Activated CD4-positive, alpha-beta T cell treated with anti-CD3 and anti-CD28 coated beads for 4 hours (primary cell): ENCODE results near the gene DDX56.
"Not testable (repeated sequence)": the region's sequence is repeated elsewhere in the genome, so short reads cannot be mapped to it uniquely, and the experiment has no call there.

ENCODE experiments used
- DNase-seq, 2 donors: peaks; one replicate each; pipeline ENCODE4 v3.0.0-alpha.2; 2020

DDX56 gene

DNA sequence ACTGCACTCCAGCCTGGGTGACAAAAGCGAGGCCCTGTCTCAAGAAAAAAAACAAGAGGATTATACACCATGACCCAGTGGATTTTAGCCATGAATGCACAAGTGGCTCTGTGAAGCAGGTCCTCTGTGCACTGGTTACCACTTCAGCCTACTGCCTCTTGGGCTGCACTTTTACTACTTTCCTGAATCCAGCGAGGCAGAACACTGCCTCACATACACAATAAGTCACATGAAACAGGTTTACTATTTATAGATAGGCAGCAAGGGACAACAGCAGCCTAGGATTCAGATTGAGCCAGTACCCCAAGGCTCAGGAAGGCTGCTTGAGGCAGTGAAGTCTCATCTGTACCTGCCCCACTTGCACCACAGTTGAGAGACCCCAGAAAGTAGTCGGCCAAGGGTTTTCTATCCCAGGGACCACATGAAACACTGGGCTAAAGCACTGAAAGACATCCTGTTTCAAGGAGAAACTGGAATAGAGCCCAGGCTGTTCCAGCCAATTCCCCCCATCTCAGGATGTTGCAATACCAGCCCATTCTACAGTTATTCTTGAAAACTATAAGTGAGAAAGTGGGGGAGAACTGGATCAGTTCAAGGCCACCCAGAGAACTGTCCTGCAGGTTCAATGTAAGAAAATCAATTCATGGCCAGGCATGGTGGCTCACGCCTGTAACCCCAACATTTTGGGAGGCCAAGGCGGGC, 22.4 kb upstream of the DDX56 start:
- no peak for DNase-seq

- DNase-seq = no peak
Observed at GRCh38 chr7:44590910-44591309, 17.2 kb upstream of the DDX56 start.

DNA sequence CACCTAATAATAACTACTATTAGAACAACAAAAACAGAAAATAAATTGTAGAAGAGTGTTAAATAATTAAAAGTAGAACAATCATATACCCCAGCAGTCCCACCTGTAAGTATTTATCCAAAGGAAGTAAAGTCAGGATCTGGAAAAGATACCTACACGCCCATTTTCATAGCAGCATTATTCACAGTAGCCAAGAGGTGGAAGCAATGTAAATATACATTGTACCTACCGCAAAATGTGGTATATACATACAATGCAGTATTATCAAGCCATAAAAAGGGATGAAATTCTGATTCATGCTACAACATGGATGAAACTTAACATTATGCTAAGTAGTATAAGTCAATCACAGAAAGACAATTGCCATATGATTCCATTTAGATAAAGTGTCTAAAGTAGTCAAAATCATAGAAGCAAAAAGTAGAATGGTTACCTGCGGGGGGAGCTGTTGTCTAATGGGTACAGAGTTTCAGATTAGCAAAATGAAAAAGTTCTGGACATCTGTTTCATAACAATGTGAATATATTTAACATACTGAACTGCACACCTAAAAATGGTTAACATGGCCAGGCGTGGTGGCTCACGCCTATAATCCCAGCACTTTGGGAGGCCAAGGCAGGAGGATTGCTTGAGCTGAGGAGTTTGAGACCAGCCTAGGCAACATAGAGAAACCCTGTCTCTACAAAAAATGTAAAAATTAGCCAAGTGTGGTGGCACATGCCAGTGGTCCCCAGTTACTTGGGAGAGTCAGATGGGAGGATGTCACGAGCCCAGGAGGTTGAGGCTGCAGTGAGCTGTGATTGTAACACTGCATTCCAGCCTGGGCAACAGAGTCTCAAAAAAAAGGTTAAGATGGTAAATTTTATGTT, 14.4 kb upstream of the DDX56 start:
- DNase-seq = peak; percentile 57 to 74

DNA sequence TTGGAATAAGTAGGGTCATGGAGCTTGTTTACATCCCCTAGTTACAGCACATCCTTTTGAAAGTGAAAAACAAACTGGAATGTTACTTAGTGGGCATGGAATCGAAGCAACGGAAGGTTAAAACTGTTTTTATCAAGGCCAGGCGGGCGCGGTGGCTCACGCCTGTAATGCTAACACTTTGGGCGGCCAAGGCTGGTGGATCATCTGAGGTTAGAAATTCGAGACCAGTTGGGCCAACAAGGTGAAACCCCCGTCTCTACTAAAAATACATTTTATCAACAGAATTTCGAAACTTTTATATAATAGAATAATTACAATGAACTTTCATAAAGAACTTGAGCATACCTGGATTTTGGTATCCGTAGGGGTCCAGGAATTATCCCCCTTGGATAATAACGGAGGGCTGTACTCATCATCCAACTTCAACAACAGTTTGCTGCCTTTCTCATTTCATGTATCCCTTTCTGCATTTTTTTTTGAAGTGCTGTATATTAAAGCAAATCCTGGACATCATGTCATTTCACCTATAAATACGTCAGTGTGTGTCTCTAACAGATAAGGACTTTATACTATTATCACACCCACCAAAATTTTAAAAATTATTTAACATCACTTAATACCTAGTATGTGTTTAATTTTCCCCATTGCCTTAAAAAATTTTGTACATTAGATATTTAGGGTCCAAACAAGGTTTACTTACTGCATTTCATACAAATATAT, 9.6 kb upstream of the DDX56 start:
- no peak for DNase-seq

GRCh38 chr7:44581879-44582603, 8.3 kb upstream of the DDX56 start, which contains the start of gene TMED4:
Gene TMED4 (minus strand): TSS chr7:44582231. CDS start chr7:44582206, 25 bp downstream.
- DNase-seq = peak; percentile 100

GRCh38 chr7:44580945-44581878, 7.5 kb upstream of the DDX56 start:
- peak; percentile 39 to 44 for DNase-seq

- DNase-seq = no peak
Observed at GRCh38 chr7:44576228-44576627, 2.5 kb upstream of the DDX56 start.

GRCh38 chr7:44575054-44575453, 1.3 kb upstream of the DDX56 start:
- no peak for DNase-seq

GRCh38 chr7:44574287-44574872, 672 bp upstream of the DDX56 start:
- DNase-seq = no peak

- DNase-seq = no peak
Observed at GRCh38 chr7:44572771-44573170, 937 bp downstream of the DDX56 start.

GRCh38 chr7:44569959-44570358, 3.7 kb downstream of the DDX56 start:
- DNase-seq = no peak

DNA sequence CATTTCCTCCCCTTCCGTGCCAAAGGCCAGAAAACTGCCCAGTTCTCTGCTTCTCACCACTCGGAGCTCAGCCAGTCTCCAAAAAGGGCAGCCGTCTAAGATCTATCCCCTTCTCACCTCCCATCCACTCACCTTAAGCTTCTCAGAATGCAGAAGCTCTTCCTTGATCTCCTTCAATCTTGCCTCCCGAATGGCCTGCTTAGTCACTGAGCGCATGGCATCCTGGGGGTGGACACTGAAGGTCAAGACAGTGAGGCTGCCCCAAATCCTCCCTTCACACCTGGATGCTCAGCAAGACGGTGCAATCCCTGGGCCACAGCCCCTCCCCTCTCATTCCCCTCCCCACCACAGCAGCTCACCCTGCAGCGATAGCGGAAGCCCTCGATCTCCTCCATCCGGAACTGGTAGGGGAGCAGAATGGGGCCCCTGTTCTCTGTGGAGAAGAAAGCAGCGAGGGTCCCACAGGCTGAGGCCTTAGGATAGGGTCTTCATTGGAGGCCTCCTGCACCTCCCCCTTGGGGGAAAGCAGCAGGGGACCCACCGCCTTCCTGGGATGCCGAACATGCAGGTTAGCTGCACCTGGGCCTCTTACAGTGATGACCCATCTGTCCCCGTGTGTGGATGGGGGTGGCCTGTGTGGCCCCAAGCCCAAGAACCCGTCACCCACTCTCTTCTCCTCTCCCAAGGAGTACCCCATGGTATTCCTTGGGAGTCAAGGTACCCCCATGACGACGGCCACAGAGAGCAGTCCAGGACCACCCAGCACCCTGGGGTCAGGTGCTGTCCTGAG, 4.7 kb downstream of the DDX56 start:
- DNase-seq = no peak

DNA sequence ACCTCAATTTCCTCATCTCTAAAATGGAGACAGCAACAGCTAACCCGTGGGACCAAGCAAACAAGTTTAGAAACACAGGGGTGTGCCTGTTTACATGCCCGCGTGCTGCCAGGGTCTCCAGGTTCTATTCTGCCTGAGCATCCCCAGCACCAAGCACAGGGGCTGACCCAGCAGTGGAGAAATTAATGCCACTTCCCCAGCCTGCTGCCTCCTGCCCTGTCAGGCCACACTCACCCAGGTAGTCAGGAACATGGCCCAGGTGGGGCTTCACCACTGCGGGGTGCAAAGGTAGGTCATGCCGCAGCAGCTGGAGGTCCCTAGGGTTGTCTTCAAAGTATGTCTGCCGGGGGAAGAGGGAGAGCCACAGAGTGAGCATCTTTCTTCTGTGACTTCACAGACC, 5.8 kb downstream of the DDX56 start:
- DNase-seq = no peak

DNA sequence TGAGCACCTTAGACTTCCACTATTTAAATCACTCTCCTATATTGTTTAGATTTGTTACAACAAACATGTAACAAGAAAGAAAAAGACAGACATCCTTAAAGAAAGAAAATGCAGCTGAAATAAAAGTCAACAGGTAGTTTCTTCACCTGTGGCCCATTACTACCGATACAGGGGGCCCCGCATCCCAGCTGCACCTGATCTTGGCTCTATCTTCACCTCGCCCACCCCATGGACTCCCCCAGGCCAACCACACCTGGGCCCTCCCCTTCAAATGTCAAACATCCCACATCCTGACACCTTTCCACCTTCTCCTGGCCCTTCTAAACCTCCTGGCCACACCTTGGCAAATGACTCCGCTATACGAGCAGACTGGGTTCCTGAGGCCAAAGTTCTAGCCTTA, 7.0 kb downstream of the DDX56 start:
- DNase-seq = no peak

GRCh38 chr7:44565795-44566559, 7.7 kb downstream of the DDX56 start:
- DNase-seq = no peak

DNA sequence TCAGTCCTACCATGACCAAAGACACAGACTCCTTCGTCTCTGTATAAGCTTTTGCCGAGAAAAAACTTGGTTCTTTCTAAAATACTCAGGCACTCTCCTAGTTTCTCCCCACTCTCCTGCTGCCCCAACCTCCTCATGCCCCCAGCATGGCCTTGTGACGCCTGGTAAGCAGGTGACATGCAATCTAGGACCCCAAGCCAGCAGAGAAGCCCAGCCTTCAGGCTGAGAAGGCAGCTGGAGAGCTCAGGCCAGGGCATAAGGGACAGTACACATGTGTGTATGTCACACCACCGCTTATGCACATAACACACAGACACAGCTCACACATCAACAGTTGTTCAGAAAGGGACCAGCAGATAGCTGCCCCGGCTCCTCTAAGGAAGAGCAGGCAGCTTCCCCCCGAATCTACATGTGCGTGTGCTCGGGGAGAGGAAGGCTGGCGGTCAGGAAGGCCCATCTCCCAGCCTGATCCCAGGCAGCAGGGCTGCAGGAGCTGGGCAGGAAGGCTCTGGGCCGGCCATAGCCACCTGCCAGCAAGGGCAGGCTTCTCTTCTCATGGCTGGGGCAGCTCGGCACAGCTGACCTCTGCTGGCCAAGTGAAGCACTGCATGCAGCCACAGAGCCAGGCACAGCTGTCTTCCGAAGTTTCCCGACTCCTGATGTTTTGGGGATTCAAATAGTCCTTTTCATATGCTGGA, 8.5 kb downstream of the DDX56 start:
- DNase-seq = peak; percentile 42 to 53

GRCh38 chr7:44564606-44565005, 9.1 kb downstream of the DDX56 start:
- no peak for DNase-seq

DNA sequence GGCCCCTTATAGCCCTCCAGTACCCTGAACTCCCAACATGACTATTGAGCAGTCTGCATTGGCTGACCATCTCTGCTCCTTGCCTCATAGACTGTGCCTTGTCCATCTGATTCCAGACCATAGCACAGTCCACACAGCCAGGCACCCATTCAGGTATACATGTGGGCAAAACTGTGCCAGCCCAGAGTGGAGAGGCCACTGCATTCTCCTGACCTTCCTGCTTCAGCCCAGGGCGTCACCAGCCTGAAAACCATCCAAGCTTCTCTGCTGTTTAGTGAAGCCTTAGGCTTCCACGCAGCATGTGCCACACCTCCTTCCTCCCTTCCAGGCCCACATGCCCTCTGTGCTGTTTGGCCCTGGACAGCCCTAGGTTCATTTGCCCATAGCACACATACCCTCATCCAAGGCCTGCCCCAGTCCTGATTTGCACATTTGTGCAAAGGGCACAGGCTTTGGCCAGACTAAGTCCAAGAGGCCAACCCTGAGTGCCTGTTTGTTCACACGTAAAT, 10.5 kb downstream of the DDX56 start:
- DNase-seq = no peak

- not testable (repeated sequence) for DNase-seq
Observed at GRCh38 chr7:44562622-44562962, 11.1 kb downstream of the DDX56 start.
